Prostate gland (tissue), 2 donors: ENCODE results near the gene PPFIA4.

Experiments
- CTCF ChIP-seq, 4 experiments: fragments of 200-600 bp in 2 of 4; fragments of 450-650 bp in 2 of 4; sonication (generic) in 2 of 4; IDR thresholded peaks; 1 replicate in 3 of 4; 2 replicates in 1 of 4; pipeline ENCODE4 v1.5.1; 2016 to 2019; ENCODE audit warnings: antibody characterized with exemption in 4 of 4, mild to moderate bottlenecking in 2 of 4, moderate library complexity in 2 of 4
- POLR2A ChIP-seq: fragments of 450-650 bp; IDR thresholded peaks from one replicate; pipeline ENCODE4 v1.6.1; 2016; ENCODE audit warnings: antibody characterized with exemption, mild to moderate bottlenecking

GRCh38 chr1:203120325-203121153, 94.2 kb downstream of the PPFIA4 start:
- TF ChIP-seq CTCF (IDR thresholded peaks at IDR 0.05) = no peak
- TF ChIP-seq POLR2A = no peak
